Cardiac muscle cell (in vitro differentiated cells and primary cell): ENCODE data around the gene CREB5. TPM values are rescaled to one million over a fixed set of nuclear protein-coding genes. Genes with fewer than 3 reads are reported as not detected.

ENCODE experiments used
- DNase-seq, 2 donors: peaks; one replicate each; pipeline versions ENCODE4 v3.0.0 to v3.0.0-alpha.2; 2010 to 2017; ENCODE audit warnings: low read depth in 1 of 2, low spot score in 1 of 2
- H3K27ac ChIP-seq: fragments of 200-600 bp; sonication (generic); 2 replicates; pipeline ENCODE4 v1.5.1; 2016
- H3K27me3 ChIP-seq: fragments of 200-600 bp; sonication (generic); 2 replicates; pipeline ENCODE4 v1.6.0; 2016; ENCODE audit warnings: control low read depth
- H3K36me3 ChIP-seq: fragments of 200-600 bp; sonication (generic); 2 replicates; pipeline ENCODE4 v1.5.1; 2016; ENCODE audit warnings: control low read depth
- H3K4me1 ChIP-seq: fragments of 200-600 bp; sonication (generic); 2 replicates; pipeline ENCODE4 v1.8.1; 2017; ENCODE audit warnings: low read depth, mild to moderate bottlenecking, mixed run types
- H3K4me3 ChIP-seq: fragments of 200-600 bp; sonication (generic); 2 replicates; pipeline ENCODE4 v1.5.1; 2016; ENCODE audit warnings: mild to moderate bottlenecking
- H3K9me3 ChIP-seq: fragments of 200-600 bp; sonication (generic); 2 replicates; pipeline ENCODE4 v1.5.1; 2017; ENCODE audit warnings: low read depth, mild to moderate bottlenecking, control low read depth
- CTCF ChIP-seq: IDR thresholded peaks from 2 replicates; pipeline ENCODE4 v1.5.1; 2012; ENCODE audit warnings: low read depth, mild to moderate bottlenecking, low read length
- polyA plus RNA-seq: library from polyadenylated mRNA; unstranded; fragments of >200 nt; fragmentation: Nextera tagmentation; extraction: Ambion mirVana; gene quantifications from 2 replicates; pipeline ENCODE4 v1.2.1, GENCODE V29; 2016
- total RNA-seq: library from RNA; depleted of rRNA; stranded (reverse); fragments of >200 nt; gene quantifications from 2 replicates; pipeline ENCODE4 v1.2.3, GENCODE V29; 2016

CREB5 gene
- total and polyA plus RNA-seq, 2 experiments from 2014 or later: 4.6 TPM

GRCh38 chr7:28512668-28513440 is 100.5 kb downstream of the CREB5 start:
- Histone ChIP-seq H3K9me3 (no peaks in the 10 kb centered on the region), H3K4me3 (no peak overlapping the region), H3K36me3 (no peaks in the 10 kb centered on the region), H3K27ac (no peak overlapping the region), H3K4me1 (peaks cover 6% of the 10 kb centered on the region), H3K27me3 (no peaks in the 10 kb centered on the region)
- DNase-seq: no peak
- no peak for TF ChIP-seq CTCF

GRCh38 chr7:28516390-28517172 is 104.3 kb downstream of the CREB5 start:
- Histone ChIP-seq H3K27ac (no peak overlapping the region), H3K4me3 (no peak overlapping the region), H3K4me1 (peaks cover 6% of the 10 kb centered on the region), H3K36me3 (no peaks in the 10 kb centered on the region), H3K27me3 (no peaks in the 10 kb centered on the region), H3K9me3 (no peaks in the 10 kb centered on the region)
- DNase-seq: no peak
- no peak for TF ChIP-seq CTCF

- Histone ChIP-seq H3K36me3 (no peaks in the 10 kb centered on the region), H3K4me3 (no peak overlapping the region), H3K27me3 (no peaks in the 10 kb centered on the region), H3K27ac (no peak overlapping the region), H3K4me1 (peaks cover 6% of the 10 kb centered on the region), H3K9me3 (no peaks in the 10 kb centered on the region)
- TF ChIP-seq CTCF: no peak
- DNase-seq: peak in 1 of 2 donors; percentile 31
These were observed 104.9 kb downstream of the CREB5 start for GRCh38 chr7:28517206-28517605.

- no peaks in the 10 kb centered on the region for H3K9me3 ChIP-seq
These were observed 105.3 kb downstream of the CREB5 start for GRCh38 chr7:28517606-28518005.

More at GRCh38 chr7:28517606-28518005, 105.3 kb downstream of the CREB5 start:
- Histone ChIP-seq H3K27ac (no peak overlapping the region), H3K36me3 (no peaks in the 10 kb centered on the region), H3K4me3 (no peak overlapping the region), H3K4me1 (peaks cover 6% of the 10 kb centered on the region), H3K27me3 (no peaks in the 10 kb centered on the region)
- no peak for TF ChIP-seq CTCF
- DNase-seq: no peak
